Neural cell (in vitro differentiated cells): ENCODE data around the gene CSRNP3. TPM values are rescaled to one million over a fixed set of nuclear protein-coding genes. Genes with fewer than 3 reads are reported as not detected.

Experiments used
- H2AFZ ChIP-seq: fragments of 200-600, 300-800 bp; sonication (generic), shearing (Covaris generic); 2 replicates; pipeline ENCODE4 v1.6.0; 2014; ENCODE audit warnings: low read depth, mild to moderate bottlenecking, antibody characterized with exemption, low read length, moderate library complexity
- H3F3A ChIP-seq: fragments of 200-600 bp; shearing (Covaris generic); 2 replicates; pipeline ENCODE4 v1.6.1; 2016; ENCODE audit warnings: mild to moderate bottlenecking, moderate library complexity, mixed read lengths, antibody characterized with exemption, low read length; ENCODE audit not compliant: insufficient read depth, poor library complexity, severe bottlenecking
- H3K27ac ChIP-seq: fragments of 200-600, 300-800 bp; sonication (generic), shearing (Covaris generic); 2 replicates; pipeline ENCODE4 v1.5.1; 2014; ENCODE audit warnings: mild to moderate bottlenecking, low read length, moderate library complexity
- H3K27me3 ChIP-seq: fragments of 300-800, 200-600 bp; sonication (generic), shearing (Covaris generic); 2 replicates; pipeline ENCODE4 v1.6.0; 2014; ENCODE audit warnings: mild to moderate bottlenecking, low read depth, low read length, moderate library complexity; ENCODE audit not compliant: insufficient read depth
- H3K36me3 ChIP-seq: fragments of 300-800, 200-600 bp; sonication (generic), shearing (Covaris generic); 2 replicates; pipeline ENCODE4 v1.5.1; 2014; ENCODE audit warnings: mild to moderate bottlenecking, antibody characterized with exemption, low read length, moderate library complexity; ENCODE audit not compliant: insufficient read depth
- H3K4me2 ChIP-seq: fragments of 300-800, 200-600 bp; sonication (generic), shearing (Covaris generic); 2 replicates; pipeline ENCODE4 v1.6.0; 2014; ENCODE audit warnings: mild to moderate bottlenecking, low read length
- H3K4me3 ChIP-seq: fragments of 300-800, 200-600 bp; sonication (generic), shearing (Covaris generic); 2 replicates; pipeline ENCODE4 v1.5.1; 2014; ENCODE audit warnings: mild to moderate bottlenecking, low read length, moderate library complexity
- H3K79me2 ChIP-seq: fragments of 200-600 bp; shearing (Covaris generic); replicated peaks from 2 replicates; pipeline ENCODE4 v1.6.0; 2014; ENCODE audit warnings: mild to moderate bottlenecking, low read length, moderate library complexity; ENCODE audit not compliant: insufficient read depth
- H3K9ac ChIP-seq: fragments of 300-800, 200-600 bp; sonication (generic), shearing (Covaris generic); 2 replicates; pipeline ENCODE4 v1.6.1; 2016; ENCODE audit warnings: mild to moderate bottlenecking, low read length, mixed read lengths
- H3K9me2 ChIP-seq: fragments of 200-600 bp; shearing (Covaris generic); 2 replicates; pipeline ENCODE4 v1.6.1; 2016; ENCODE audit warnings: mild to moderate bottlenecking, low read length, mixed read lengths; ENCODE audit not compliant: insufficient read depth
- H3K9me3 ChIP-seq: fragments of 200-600, 300-800 bp; sonication (generic), shearing (Covaris generic); 2 replicates; pipeline ENCODE4 v1.6.1; 2016; ENCODE audit warnings: mild to moderate bottlenecking, mixed run types, low read length, moderate library complexity, mixed read lengths
- H4K20me1 ChIP-seq: fragments of 200-600 bp; shearing (Covaris generic); 2 replicates; pipeline ENCODE4 v1.6.1; 2016; ENCODE audit warnings: mild to moderate bottlenecking, mixed run types; ENCODE audit not compliant: insufficient read depth
- CTCF ChIP-seq: fragments of 450-650 bp; IDR thresholded peaks from 2 replicates; pipeline ENCODE4 v1.5.1; 2014; ENCODE audit warnings: antibody characterized with exemption, mild to moderate bottlenecking, moderate library complexity; ENCODE audit not compliant: poor library complexity, severe bottlenecking
- EP300 ChIP-seq: fragments of 450-650 bp; conservative IDR thresholded peaks from 2 replicates; pipeline ENCODE4 v1.6.1; 2014; ENCODE audit warnings: antibody characterized with exemption, mild to moderate bottlenecking, moderate library complexity; ENCODE audit not compliant: poor library complexity, severe bottlenecking
- EZH2 ChIP-seq: fragments of 200-600, 300-800 bp; shearing (Covaris generic), sonication (generic); IDR thresholded peaks from 2 replicates; pipeline ENCODE4 v1.6.1; 2014; ENCODE audit warnings: antibody characterized with exemption, low read length, borderline replicate concordance, mild to moderate bottlenecking; ENCODE audit not compliant: insufficient read depth, poor library complexity, severe bottlenecking
- MXI1 ChIP-seq: fragments of 450-650 bp; conservative IDR thresholded peaks from 2 replicates; pipeline ENCODE4 v1.6.1; 2014; ENCODE audit warnings: antibody characterized with exemption, mild to moderate bottlenecking; ENCODE audit not compliant: poor library complexity, severe bottlenecking
- POLR2AphosphoS5 ChIP-seq: IDR thresholded peaks from 2 replicates; pipeline ENCODE4 v1.6.1; 2012
- RAD21 ChIP-seq: fragments of 450-650 bp; conservative IDR thresholded peaks from 2 replicates; pipeline ENCODE4 v1.6.1; 2014; ENCODE audit warnings: antibody characterized with exemption, mild to moderate bottlenecking, moderate library complexity
- REST ChIP-seq: IDR thresholded peaks from 2 replicates; pipeline ENCODE4 v1.6.1; 2012; ENCODE audit warnings: borderline replicate concordance
- SMC3 ChIP-seq: fragments of 450-650 bp; conservative IDR thresholded peaks from 2 replicates; pipeline ENCODE4 v1.6.1; 2014; ENCODE audit warnings: antibody characterized with exemption, mild to moderate bottlenecking, moderate library complexity; ENCODE audit not compliant: poor library complexity
- TAF1 ChIP-seq: IDR thresholded peaks from 2 replicates; pipeline ENCODE4 v1.6.1; 2012; ENCODE audit warnings: low read depth
- polyA plus RNA-seq: library from polyadenylated mRNA; depleted of rRNA; stranded (reverse); fragments of >200 nt; gene quantifications from 2 replicates; pipeline ENCODE4 v1.2.3, GENCODE V29; 2014

CSRNP3 gene
- polyA plus RNA-seq, 1 donor from 2014 or later = 66.6 TPM

GRCh38 chr2:165560377-165560988 lies 91.0 kb downstream of the CSRNP3 start:
- H3F3A ChIP-seq = no peaks in the 10 kb centered on the region
- H3K9ac ChIP-seq = no peak overlapping the region
- no peaks in the 10 kb centered on the region for H3K27me3 ChIP-seq
- no peaks in the 10 kb centered on the region for H3K36me3 ChIP-seq
- no peak for TF ChIP-seq EZH2
- no peak for TF ChIP-seq POLR2AphosphoS5
- TF ChIP-seq SMC3 = no peak
- no peak for TF ChIP-seq TAF1
- no peak for TF ChIP-seq CTCF
- TF ChIP-seq RAD21 = no peak
- no peak for TF ChIP-seq MXI1
- TF ChIP-seq EP300 = no peak
- no peak for TF ChIP-seq REST
- no peak overlapping the region for H2AFZ ChIP-seq
- H3K79me2 ChIP-seq = peaks cover 6% of the 10 kb centered on the region
- H3K4me3 ChIP-seq = no peak overlapping the region
- no peaks in the 10 kb centered on the region for H4K20me1 ChIP-seq
- no peak overlapping the region for H3K4me2 ChIP-seq
- H3K9me3 ChIP-seq = no peaks in the 10 kb centered on the region
- H3K27ac ChIP-seq = no peak overlapping the region
- no peaks in the 10 kb centered on the region for H3K9me2 ChIP-seq

- H3K9me2 ChIP-seq = no peaks in the 10 kb centered on the region
- H3K4me3 ChIP-seq = no peak overlapping the region
- H3F3A ChIP-seq = no peaks in the 10 kb centered on the region
- H3K27me3 ChIP-seq = no peaks in the 10 kb centered on the region
- no peaks in the 10 kb centered on the region for H4K20me1 ChIP-seq
- no peaks in the 10 kb centered on the region for H3K9me3 ChIP-seq
- H3K27ac ChIP-seq = no peak overlapping the region
- no peak overlapping the region for H2AFZ ChIP-seq
- no peaks in the 10 kb centered on the region for H3K36me3 ChIP-seq
- no peak for TF ChIP-seq SMC3
- no peak for TF ChIP-seq REST
- TF ChIP-seq POLR2AphosphoS5 = no peak
- no peak for TF ChIP-seq MXI1
- TF ChIP-seq CTCF = no peak
- no peak overlapping the region for H3K9ac ChIP-seq
- H3K79me2 ChIP-seq = peaks cover 6% of the 10 kb centered on the region
- H3K4me2 ChIP-seq = no peak overlapping the region
Measured at GRCh38 chr2:165561516-165561915, 92.0 kb downstream of the CSRNP3 start.
